ENCODE results near the gene NCAPD3.

- TF ChIP-seq POLR2A (IDR thresholded peaks at IDR 0.05; ENCODE audit: low read depth, low read length) (no peak), POLR2AphosphoS5 (IDR thresholded peaks at IDR 0.05; ENCODE audit: low read depth, low read length) (no peak), PAX5 (IDR thresholded peaks at IDR 0.05; ENCODE audit: insufficient read depth, low read length, severe bottlenecking) (no peak), SPI1 (IDR thresholded peaks at IDR 0.05; ENCODE audit: low read depth, low read length) (no peak), TAF1 (IDR thresholded peaks at IDR 0.05; ENCODE audit: low read depth, low read length) (no peak)
Observed at GRCh38 chr11:134272381-134273316, 48.9 kb upstream of the NCAPD3 start.
